NCI-H2196 (cell line): ENCODE measurements around the gene LRMDA.

Source experiments
- DNase-seq: peaks from one replicate; lab custom pipeline; 2025; ENCODE audit not compliant: unreplicated experiment; lab: John Stamatoyannopoulos, UW

The LRMDA gene

GRCh38 chr10:76274933-76275332 lies 843.5 kb downstream of the LRMDA start:
- no peak for DNase-seq

GRCh38 chr10:76278811-76279460 lies 847.5 kb downstream of the LRMDA start:
- no peak for DNase-seq

GRCh38 chr10:76281659-76282058 lies 850.2 kb downstream of the LRMDA start:
- DNase-seq, result no peak

DNA sequence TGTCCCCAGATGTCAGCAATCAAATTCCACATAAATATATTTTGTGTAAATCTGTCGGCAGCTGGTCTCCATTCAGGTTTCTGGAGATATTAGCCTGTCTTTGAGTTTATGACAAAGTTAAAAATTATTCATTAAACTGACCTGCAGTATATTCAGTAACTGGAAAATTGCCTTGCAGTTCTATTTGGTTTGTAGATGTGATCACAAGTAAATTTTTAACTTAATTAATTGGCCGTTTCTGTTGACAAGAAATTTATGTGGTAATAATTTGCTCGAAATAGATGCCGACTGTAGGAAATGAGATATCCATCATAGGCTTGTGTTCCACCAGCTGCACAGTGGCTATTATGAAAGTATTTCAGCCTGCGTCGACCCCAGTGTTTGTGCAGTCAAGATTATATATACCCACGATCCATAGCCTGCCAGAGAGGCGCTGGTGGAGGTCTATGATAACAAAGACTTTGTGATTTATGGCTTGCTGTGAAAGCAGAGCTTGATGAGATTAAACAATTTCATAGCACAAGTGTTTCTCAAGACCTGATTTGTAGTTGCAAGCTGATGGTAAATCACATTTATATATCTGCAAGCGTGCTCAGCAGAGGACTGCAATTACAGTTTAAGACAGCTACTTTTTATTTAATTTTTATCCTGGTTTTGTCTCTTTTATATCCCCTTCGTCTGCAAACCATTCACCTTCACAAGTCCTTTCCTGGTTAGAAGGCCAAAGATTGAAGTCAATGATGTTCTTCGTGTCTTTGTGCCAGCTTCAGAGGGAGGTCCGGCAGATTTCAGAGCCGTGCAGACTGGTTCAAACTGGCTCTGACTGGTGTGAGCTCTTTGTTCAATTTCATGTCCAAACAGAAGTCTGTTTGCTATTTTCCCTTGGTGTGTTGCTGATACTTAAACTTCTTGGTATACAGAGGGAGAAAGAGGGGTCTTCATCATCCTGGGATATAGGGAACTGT lies 850.9 kb downstream of the LRMDA start:
- no peak for DNase-seq

DNA sequence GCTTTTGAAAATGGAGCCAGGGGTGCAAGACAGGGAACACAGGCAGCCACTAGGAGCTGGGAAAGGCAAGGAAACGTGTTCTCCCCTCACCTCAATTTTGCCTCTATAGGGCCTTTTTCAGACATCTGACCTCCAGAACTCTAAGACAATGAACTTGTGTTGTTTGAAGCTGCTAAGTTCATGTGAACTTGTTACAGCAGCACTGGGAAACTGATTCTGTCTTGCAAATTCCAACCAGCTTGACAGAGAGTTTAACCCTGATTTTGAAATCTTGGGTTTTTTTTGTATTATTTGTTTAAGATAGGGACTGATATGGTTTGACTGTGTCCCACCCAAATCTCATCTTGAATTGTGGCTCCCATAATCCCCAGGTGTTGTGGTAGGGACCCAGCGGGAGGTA lies 852.9 kb downstream of the LRMDA start:
- no peak for DNase-seq

- DNase-seq, result no peak
Measured at GRCh38 chr10:76285012-76285411, 853.6 kb downstream of the LRMDA start.

DNA sequence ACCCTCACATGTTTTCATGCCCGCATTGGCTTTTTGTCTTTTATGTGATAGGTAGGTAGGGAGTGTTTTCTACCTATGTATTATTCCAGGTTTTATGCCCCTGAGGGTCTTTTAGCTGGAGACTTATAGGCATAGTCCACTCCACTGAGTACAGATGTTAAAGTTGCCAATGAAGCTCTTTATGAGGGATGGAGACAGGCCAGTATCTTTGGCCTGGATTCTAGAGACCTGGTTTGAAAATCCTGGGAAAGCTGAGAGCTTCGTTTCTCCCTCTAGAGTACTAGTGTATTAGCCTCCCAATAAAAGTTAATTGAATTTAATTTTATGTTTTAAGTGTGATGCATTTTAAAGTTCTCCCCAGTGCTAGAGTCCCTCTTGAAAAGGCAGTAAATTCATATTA lies 854.1 kb downstream of the LRMDA start:
- no peak for DNase-seq

DNA sequence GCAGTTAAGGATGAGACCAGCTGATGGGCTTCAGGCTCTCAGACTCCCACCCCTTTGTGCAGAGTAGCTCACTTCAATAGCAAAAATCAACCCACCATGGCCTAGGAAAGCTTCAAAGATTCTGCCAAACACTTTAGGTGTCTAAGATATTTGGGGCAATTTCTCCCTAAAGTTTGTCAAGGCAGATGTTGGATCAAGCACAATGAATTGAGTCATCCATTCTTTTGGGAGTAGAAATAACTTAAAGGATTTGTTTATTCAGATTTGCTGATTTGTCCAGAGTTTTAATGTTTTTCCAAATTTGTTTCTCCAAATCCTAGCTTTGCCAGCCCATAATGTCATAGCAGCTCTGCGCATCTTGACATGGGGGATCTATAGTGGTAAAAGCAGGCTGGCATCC lies 855.1 kb downstream of the LRMDA start:
- no peak for DNase-seq

DNA sequence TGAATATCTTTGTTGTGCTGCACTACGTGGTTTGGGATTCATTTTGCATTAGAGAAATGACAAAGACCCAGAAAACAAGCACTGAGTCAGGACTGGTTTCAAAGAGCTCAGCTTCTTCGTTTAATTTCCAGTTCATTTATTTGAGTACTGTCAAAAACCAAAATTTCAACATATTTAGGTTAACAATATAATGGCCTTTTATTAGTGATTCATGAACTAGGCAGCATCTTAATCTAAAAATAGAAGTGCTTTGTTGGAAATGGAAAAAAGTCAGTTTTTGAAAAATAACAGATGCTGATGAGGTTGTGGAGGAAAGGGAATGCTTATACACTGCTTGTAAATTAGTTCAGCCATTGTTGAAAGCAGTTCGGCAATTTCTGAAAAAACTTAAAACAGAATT lies 856.4 kb downstream of the LRMDA start:
- no peak for DNase-seq

DNA sequence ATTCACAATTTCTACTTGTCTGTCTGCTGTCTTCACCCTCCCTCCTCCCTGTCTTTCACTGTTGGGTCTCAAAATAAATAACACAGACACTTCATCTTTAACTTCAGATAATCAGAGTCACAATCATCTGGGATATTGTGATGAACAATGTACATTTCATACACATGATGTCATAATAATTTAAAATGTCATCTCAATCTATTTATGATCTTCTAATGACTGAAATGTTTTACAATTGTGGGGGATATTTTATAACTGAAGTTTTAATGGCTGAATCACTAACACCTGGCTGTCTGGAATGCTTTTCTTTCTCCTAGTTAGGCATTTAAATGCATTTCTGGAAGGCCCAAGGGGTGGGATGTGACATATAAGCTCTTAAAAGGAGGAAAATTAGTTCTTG lies 859.8 kb downstream of the LRMDA start:
- no peak for DNase-seq

- DNase-seq, result no peak
Measured at GRCh38 chr10:76291885-76292284, 860.5 kb downstream of the LRMDA start.

DNA sequence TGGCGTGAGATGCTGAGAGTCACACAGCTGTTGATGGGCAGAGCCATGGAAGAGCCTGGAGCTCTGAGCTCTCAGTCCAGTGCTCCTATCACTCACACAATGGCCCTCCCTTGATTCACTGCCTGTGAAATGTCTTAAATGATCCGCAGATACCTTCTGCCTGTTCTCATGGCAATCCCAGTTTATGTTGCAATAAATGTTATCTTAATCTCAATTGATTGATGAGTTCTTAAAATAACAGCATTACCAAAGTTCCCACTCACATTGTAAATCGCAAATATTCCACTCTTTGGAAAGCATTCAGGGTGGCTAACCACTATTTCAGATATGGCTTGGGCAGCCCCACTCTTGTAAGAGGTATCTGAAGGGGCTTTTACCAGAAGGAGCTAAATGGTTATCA lies 865.5 kb downstream of the LRMDA start:
- DNase-seq, result no peak

DNA sequence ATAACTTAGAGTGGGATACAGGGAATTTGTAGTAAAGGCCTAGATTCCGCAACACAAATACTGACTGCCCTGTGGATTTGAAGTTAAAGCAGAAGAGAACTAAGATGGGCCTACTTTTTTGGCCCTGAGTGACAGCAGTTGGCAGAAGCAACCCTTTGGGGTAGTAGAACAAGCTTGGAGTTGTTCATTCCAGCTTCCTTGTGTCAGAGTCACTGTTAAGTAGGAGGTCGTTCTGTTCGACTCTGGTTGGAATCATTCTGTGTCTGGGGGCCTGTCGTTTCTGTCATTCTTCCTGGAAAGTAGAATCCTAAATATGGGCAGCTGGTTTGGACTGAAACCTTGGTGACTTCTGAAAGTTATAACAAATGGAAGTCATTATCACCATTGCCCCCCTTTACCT lies 865.9 kb downstream of the LRMDA start:
- no peak for DNase-seq

DNA sequence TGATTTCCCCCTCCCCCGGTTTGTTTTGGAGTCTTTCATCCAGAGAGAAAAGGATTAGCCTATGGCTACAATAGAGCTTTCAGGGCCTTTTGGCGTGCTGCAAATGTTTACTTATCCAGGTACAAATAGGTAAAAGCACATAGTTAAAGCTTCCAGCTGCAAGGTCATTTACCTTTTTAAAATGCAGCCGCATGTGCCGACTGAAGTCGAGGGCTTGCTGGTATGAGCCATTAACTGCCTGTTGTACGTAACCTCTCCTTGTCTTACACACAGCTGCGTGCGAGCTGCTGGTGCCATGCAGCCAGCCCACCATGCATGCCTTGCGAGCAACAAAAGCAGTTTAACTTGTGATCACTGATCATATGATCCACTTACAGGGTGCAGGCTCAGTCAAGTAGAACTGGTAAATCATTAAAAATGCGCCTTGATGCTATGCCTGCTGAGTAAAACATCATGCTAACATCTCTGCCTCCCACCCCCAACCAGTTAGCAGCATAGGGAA lies 866.4 kb downstream of the LRMDA start:
- DNase-seq, result no peak

- no peak for DNase-seq
Measured at GRCh38 chr10:76298329-76298728, 866.9 kb downstream of the LRMDA start.

DNA sequence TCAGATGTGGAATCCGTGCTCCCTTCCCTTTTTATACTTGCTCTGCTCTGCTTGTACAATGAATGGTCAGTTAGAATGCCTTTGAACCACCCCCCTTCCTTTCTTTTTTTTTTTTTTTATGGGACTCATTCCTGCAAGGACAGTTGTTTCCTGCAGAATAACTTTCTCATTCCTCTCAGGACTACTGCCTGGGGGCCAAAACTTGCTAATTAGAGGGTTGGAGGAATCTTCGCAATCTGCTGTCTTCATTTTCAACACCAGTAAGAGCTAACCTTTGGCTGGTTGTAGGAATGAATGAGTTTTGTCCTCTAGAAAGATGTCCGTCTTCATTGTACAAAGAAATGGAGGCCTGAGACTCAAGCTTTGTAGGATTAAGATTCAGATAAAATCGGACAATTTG lies 868.1 kb downstream of the LRMDA start:
- DNase-seq, result no peak

DNA sequence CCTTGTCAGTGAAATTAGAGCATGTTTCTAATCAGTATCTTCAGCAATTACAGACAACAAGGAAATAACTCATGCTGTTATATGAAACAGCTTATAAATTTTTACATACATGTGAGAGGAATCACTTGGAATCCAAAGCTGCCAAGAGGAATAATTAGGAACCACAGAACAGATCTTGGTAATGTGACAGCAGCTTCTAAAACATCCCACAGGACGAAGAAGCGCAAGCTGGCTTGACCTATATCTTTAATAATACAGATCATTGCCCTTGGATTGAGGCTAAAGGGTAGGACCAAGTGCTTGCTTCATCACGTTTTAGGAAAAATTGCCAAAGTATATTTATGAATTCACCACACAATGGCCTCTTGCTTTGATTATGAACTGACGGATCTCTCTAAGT lies 869.8 kb downstream of the LRMDA start:
- DNase-seq, result no peak

DNA sequence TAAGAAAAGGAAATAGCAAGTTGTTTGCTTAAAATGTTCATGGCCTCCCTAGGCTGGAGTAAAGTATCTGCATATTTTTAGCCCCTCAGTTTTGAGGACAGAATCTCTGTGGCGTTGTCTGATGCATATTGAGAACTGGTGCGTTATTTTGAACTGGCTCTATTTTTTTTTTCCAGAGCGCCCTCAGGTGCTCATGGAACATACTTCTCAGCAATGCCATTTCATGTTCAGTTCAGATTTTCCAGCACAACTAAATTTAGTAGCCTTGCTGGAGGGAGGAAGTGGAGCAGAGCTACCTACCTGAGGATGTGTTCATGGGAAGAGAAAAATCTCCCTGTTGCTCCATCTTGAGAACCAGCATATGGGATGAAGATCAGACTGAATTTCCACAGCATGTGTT lies 870.5 kb downstream of the LRMDA start:
- no peak for DNase-seq

GRCh38 chr10:76302481-76302880 lies 871.1 kb downstream of the LRMDA start:
- DNase-seq, result no peak

DNA sequence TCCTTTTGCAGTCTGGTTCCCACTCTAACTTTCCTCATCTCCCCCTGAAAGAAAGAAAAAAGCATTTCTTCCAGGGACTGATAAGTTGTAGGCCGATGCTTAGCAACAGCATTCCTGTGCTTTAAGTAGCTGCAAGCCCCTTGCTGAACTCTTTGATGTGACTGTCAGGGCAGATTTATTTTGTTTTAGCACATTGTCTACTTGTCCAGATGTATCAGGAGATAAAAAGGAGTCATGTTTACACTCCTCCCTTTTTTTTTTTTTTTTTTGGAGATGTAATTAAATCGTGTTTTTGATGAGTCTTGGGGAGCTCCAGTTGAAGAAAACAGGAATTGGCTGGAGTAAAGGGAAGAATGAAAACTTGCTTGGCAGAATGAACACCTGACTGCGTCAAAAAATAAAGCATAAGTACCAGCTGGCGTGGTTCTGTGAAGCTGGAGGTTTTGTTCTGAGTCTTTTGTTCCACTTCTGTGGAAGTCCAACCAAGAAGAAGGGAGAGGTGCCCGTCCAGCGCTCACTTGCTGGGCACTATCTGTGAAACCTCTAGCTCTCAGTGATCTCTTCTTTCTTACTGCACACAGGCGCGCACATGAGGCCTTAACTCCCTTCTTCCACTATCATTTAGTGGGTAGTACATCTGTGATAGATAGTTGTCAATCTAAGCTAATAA lies 871.7 kb downstream of the LRMDA start:
- no peak for DNase-seq

DNA sequence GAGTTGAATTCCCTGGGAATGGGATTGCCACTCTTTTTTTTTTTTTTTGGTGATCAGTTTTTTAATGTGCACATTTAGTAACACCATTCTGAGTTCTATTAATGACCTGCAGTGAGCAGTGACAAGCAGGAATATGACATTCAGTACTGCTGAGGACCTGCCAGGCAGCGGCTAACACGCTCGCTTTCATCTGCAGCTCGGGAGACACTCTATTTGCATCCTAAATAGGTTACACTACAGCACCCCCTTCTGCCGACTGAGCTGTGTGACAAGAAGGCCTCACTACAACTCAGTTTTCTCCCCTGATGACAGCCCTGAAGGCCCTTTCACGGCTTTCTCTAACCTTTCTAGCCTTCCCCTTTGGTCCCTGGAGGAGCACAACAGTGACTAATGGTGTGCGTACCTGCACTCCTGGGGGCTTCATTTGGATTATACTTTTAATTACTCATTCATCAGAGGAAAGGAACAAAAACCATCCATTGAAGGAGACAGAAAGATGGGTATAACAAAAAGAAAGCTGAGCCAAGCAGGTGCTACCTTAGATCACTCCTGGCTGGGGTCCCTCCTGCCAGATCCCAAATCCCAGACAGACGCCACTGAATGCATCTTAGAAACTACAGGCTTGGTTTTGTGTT lies 872.4 kb downstream of the LRMDA start:
- peak; percentile 52 for DNase-seq
